Panc1 (cell line): ENCODE results near the gene MBD6. TPM values are rescaled to one million over a fixed set of nuclear protein-coding genes. Genes with fewer than 3 reads are reported as not detected.

Source experiments
- ATAC-seq: fragments of 200-7000 bp; cut with Tn5 transposase; 2 replicates; pipeline ENCODE4 v1.9.1; 2020; ENCODE audit warnings: mild to moderate bottlenecking, moderate library complexity
- BruUV-seq: library from RNA; stranded (reverse); fragments of 400-500 nt; replicated peaks from 2 replicates; lab custom pipeline; 2021; lab: Mats Ljungman, UMichigan
- CTCF ChIA-PET: fragments of 300-600 bp; sonication (Branson Sonifier 250); formaldehyde crosslinking; loops from one replicate; lab custom pipeline; 2022; ENCODE audit warnings: antibody characterized with exemption; lab: Charles Lee
- POLR2A ChIA-PET: fragments of 300-600 bp; sonication (Branson Sonifier 250); formaldehyde crosslinking; loops from one replicate; lab custom pipeline; 2022; ENCODE audit warnings: antibody characterized with exemption; lab: Charles Lee
- DNase-seq: peaks from one replicate; pipeline ENCODE4 v3.0.0-alpha.2; 2010; ENCODE audit warnings: low read depth, low spot score
- H3K27ac ChIP-seq: 2 replicates; pipeline ENCODE4 v1.5.1; 2011; ENCODE audit warnings: mild to moderate bottlenecking, low read length, inconsistent platforms
- H3K27me3 ChIP-seq: fragments of 200-500 bp; sonication (Bioruptor generic); 2 replicates; pipeline ENCODE4 v1.6.0; 2014; ENCODE audit warnings: low read length, inconsistent platforms; ENCODE audit not compliant: control insufficient read depth, insufficient read depth
- H3K36me3 ChIP-seq: fragments of 200-500 bp; sonication (Bioruptor generic); 2 replicates; pipeline ENCODE4 v1.5.1; 2014; ENCODE audit warnings: inconsistent platforms, mild to moderate bottlenecking, low read length, moderate library complexity; ENCODE audit not compliant: control insufficient read depth, insufficient read depth
- H3K4me1 ChIP-seq: 2 replicates; pipeline ENCODE4 v1.5.1; 2011; ENCODE audit warnings: inconsistent platforms, mild to moderate bottlenecking, low read length, moderate library complexity; ENCODE audit not compliant: control insufficient read depth, insufficient read depth
- H3K4me3 ChIP-seq, 2 experiments: 2 replicates each; pipeline ENCODE4 v1.5.1; 2011 to 2012; ENCODE audit warnings: low read depth in 2 of 2, low read length in 2 of 2, mild to moderate bottlenecking in 2 of 2, inconsistent platforms in 1 of 2, moderate library complexity in 1 of 2
- H3K9me3 ChIP-seq: fragments of 200-500 bp; sonication (Bioruptor generic); 2 replicates; pipeline ENCODE4 v1.5.1; 2014; ENCODE audit warnings: low read depth, mild to moderate bottlenecking, inconsistent platforms, low read length, moderate library complexity; ENCODE audit not compliant: control insufficient read depth, insufficient read depth
- CTCF ChIP-seq: fragments of 450-650 bp; IDR thresholded peaks from 2 replicates; pipeline ENCODE4 v1.5.1; 2017; ENCODE audit warnings: mild to moderate bottlenecking
- POLR2AphosphoS5 ChIP-seq: IDR thresholded peaks from 2 replicates; pipeline ENCODE4 v1.6.1; 2012; ENCODE audit warnings: mild to moderate bottlenecking, low read depth, low read length, moderate library complexity
- REST ChIP-seq, 2 experiments: IDR thresholded peaks; 2 replicates each; pipeline ENCODE4 v1.6.1; 2011 to 2012; ENCODE audit warnings: low read depth in 2 of 2, control low read depth in 1 of 2, low read length in 1 of 2, mild to moderate bottlenecking in 1 of 2, moderate library complexity in 1 of 2; ENCODE audit not compliant: insufficient read depth in 1 of 2
- SIN3A ChIP-seq: IDR thresholded peaks from 2 replicates; pipeline ENCODE4 v1.6.1; 2012; ENCODE audit warnings: low read depth, mild to moderate bottlenecking, low read length, moderate library complexity, borderline replicate concordance; ENCODE audit not compliant: insufficient read depth
- TCF7L2 ChIP-seq: IDR thresholded peaks from 2 replicates; pipeline ENCODE4 v1.6.1; 2011; ENCODE audit warnings: mild to moderate bottlenecking, low read depth, low read length, inconsistent platforms
- in situ Hi-C: cut with HindIII; loops from 2 replicates; pipeline ENCODE4 v1.10.0; 2016; ENCODE audit warnings: low sequenced_read_pairs, low pct_unique_long_range_greater_than_20kb
- intact Hi-C: fragments of 100-400 bp; cut with micrococcal nuclease; formaldehyde crosslinking; loops from one replicate; pipeline ENCODE4 v1.10.0; 2022; ENCODE audit not compliant: unreplicated experiment
- total RNA-seq: library from RNA; stranded (reverse); gene quantifications from one replicate; pipeline ENCODE4 v1.2.1, GENCODE V29; 2021; ENCODE audit not compliant: unreplicated experiment

MBD6 gene
- total RNA-seq, 1 experiment from 2014 or later = 115 TPM

- Histone ChIP-seq H3K27ac (no peak overlapping the region), H3K9me3 (no peaks in the 10 kb centered on the region), H3K27me3 (no peaks in the 10 kb centered on the region), H3K36me3 (peaks cover 4% of the 10 kb centered on the region; the same call in 1 of the 2 replicates), H3K4me3 (no peak overlapping the region), H3K4me1 (no peaks in the 10 kb centered on the region)
- DNase-seq = no peak
- POLR2A ChIA-PET = no interaction called here
- no peak for ATAC-seq
- no TSS peak for BruUV-seq
- in situ Hi-C loops = no loop called here
- no peak for TF ChIP-seq REST (IDR thresholded peaks at IDR 0.05; ENCODE audit: insufficient read depth in 1 of 2, low read depth in 2 of 2, low read length in 1 of 2)
- no peak for TF ChIP-seq TCF7L2
- TF ChIP-seq SIN3A = no peak
- no peak for TF ChIP-seq CTCF
- TF ChIP-seq POLR2AphosphoS5 = no peak
- CTCF ChIA-PET = no interaction called here
- intact Hi-C loops = no loop called here
Observed at GRCh38 chr12:57483466-57483865, 39.2 kb upstream of the MBD6 start.

GRCh38 chr12:57485695-57486094, 36.9 kb upstream of the MBD6 start:
- TF ChIP-seq REST (IDR thresholded peaks at IDR 0.05; ENCODE audit: insufficient read depth in 1 of 2, low read depth in 2 of 2, low read length in 1 of 2) (no peak), CTCF (no peak), SIN3A (no peak), POLR2AphosphoS5 (no peak), TCF7L2 (no peak)
- intact Hi-C loops = no loop called here
- Histone ChIP-seq H3K4me1 (peaks cover 12% of the 10 kb centered on the region; the same call in 1 of the 2 replicates), H3K27ac (no peak overlapping the region), H3K9me3 (no peaks in the 10 kb centered on the region), H3K27me3 (no peaks in the 10 kb centered on the region), H3K4me3 (no peak overlapping the region), H3K36me3 (peaks cover 12% of the 10 kb centered on the region; the same call in 1 of the 2 replicates)
- ATAC-seq (no peak), DNase-seq (no peak)
- in situ Hi-C loops = no loop called here
- ChIA-PET POLR2A (no interaction called here), CTCF (interaction anchor here (0.7 kb wide), 1 partner anchor 8 kb away, joined by 4 read pairs; no protein-coding TSS in a partner anchor)
- no TSS peak for BruUV-seq
